Peyer's patch (tissue), 4 donors: ENCODE measurements around the gene CUL3. TPM values are rescaled to one million over a fixed set of nuclear protein-coding genes. Genes with fewer than 3 reads are reported as not detected.

Source experiments
- DNase-seq, 3 donors: peaks; one replicate each; pipeline ENCODE4 v3.0.0-alpha.2; 2017 to 2019
- H3K27ac ChIP-seq, 4 donors: fragments of 200-600 bp; sonication (generic); one replicate each; pipeline ENCODE4 v1.5.1; 2016 to 2019
- H3K27me3 ChIP-seq, 2 donors: fragments of 200-600 bp; sonication (generic); one replicate each; pipeline ENCODE4 v1.5.1; 2019
- H3K36me3 ChIP-seq, 3 donors: fragments of 200-600 bp; sonication (generic); one replicate each; pipeline ENCODE4 v1.5.1; 2016 to 2019
- H3K4me1 ChIP-seq, 4 donors: fragments of 200-600 bp; sonication (generic); one replicate each; pipeline ENCODE4 v1.5.1; 2016 to 2019
- H3K4me3 ChIP-seq, 4 donors: fragments of 200-600 bp; sonication (generic); 1 replicate in 3 of 4; 2 replicates in 1 of 4; pipeline ENCODE4 v1.5.1; 2016 to 2019; ENCODE audit warnings: mild to moderate bottlenecking in 1 of 4
- H3K9me3 ChIP-seq, 4 donors: fragments of 200-600 bp; sonication (generic); one replicate each; pipeline ENCODE4 v1.5.1; 2016 to 2019; ENCODE audit warnings: mild to moderate bottlenecking in 1 of 4
- CTCF ChIP-seq, 6 experiments: fragments of 450-650 bp in 4 of 6; fragments of 200-600 bp in 2 of 6; sonication (generic) in 1 of 6; IDR thresholded peaks; one replicate each; pipeline ENCODE4 v1.5.1; 2017 to 2019; ENCODE audit warnings: antibody characterized with exemption in 6 of 6, mild to moderate bottlenecking in 3 of 6, moderate library complexity in 1 of 6
- POLR2A ChIP-seq, 2 donors: fragments of 450-650 bp; IDR thresholded peaks; one replicate each; pipeline ENCODE4 v1.5.1; 2017; ENCODE audit warnings: antibody characterized with exemption in 2 of 2, mild to moderate bottlenecking in 2 of 2, moderate library complexity in 2 of 2
- total RNA-seq, 4 donors: library from RNA; depleted of rRNA; stranded (reverse); fragments of >200 nt; gene quantifications; one replicate each; pipeline ENCODE4 v1.1.0, GENCODE V29; 2016

CUL3 gene
- total RNA-seq, 4 donors from 2014 or later, result 40.5 to 96.6 (median 77.1) TPM

GRCh38 chr2:224429441-224429810 lies 155.7 kb downstream of the CUL3 start:
- Histone ChIP-seq H3K4me3 (no peak overlapping the region), H3K36me3 (no peaks in the 10 kb centered on the region), H3K27ac (no peak overlapping the region), H3K9me3 (no peaks in the 10 kb centered on the region), H3K4me1 (no peaks in the 10 kb centered on the region), H3K27me3 (no peaks in the 10 kb centered on the region)
- TF ChIP-seq CTCF (IDR thresholded peaks at IDR 0.05) (no peak), POLR2A (IDR thresholded peaks at IDR 0.05) (no peak)
- DNase-seq, result no peak

- H3K36me3 ChIP-seq, result no peaks in the 10 kb centered on the region
- no peak overlapping the region for H3K4me3 ChIP-seq
- no peak for DNase-seq
- no peaks in the 10 kb centered on the region for H3K4me1 ChIP-seq
- no peaks in the 10 kb centered on the region for H3K9me3 ChIP-seq
- TF ChIP-seq CTCF (IDR thresholded peaks at IDR 0.05) (no peak), POLR2A (IDR thresholded peaks at IDR 0.05) (no peak)
- no peaks in the 10 kb centered on the region for H3K27me3 ChIP-seq
- no peak overlapping the region for H3K27ac ChIP-seq
Measured at GRCh38 chr2:224428787-224429440, 156.2 kb downstream of the CUL3 start.

- TF ChIP-seq CTCF (IDR thresholded peaks at IDR 0.05) (no peak), POLR2A (IDR thresholded peaks at IDR 0.05) (no peak)
- Histone ChIP-seq H3K36me3 (no peaks in the 10 kb centered on the region), H3K27ac (no peak overlapping the region), H3K4me3 (peak overlapping the region in 1 of 4 donors; percentile 3), H3K4me1 (no peaks in the 10 kb centered on the region), H3K9me3 (no peaks in the 10 kb centered on the region), H3K27me3 (no peaks in the 10 kb centered on the region)
- DNase-seq, result no peak
Measured at GRCh38 chr2:224427471-224427870, 157.7 kb downstream of the CUL3 start.

- H3K36me3 ChIP-seq, result no peaks in the 10 kb centered on the region
- no peaks in the 10 kb centered on the region for H3K27me3 ChIP-seq
- TF ChIP-seq CTCF (IDR thresholded peaks at IDR 0.05) (no peak), POLR2A (IDR thresholded peaks at IDR 0.05) (no peak)
- H3K9me3 ChIP-seq, result no peaks in the 10 kb centered on the region
- no peak overlapping the region for H3K27ac ChIP-seq
- DNase-seq, result no peak
- no peak overlapping the region for H3K4me3 ChIP-seq
- no peaks in the 10 kb centered on the region for H3K4me1 ChIP-seq
Measured at GRCh38 chr2:224426656-224427055, 158.5 kb downstream of the CUL3 start.

- DNase-seq, result no peak
- Histone ChIP-seq H3K4me1 (no peaks in the 10 kb centered on the region), H3K27ac (no peak overlapping the region), H3K36me3 (no peaks in the 10 kb centered on the region), H3K27me3 (no peaks in the 10 kb centered on the region), H3K9me3 (no peaks in the 10 kb centered on the region), H3K4me3 (no peak overlapping the region)
- no peak for TF ChIP-seq POLR2A (IDR thresholded peaks at IDR 0.05)
- TF ChIP-seq CTCF (IDR thresholded peaks at IDR 0.05), result no peak
Measured at GRCh38 chr2:224421065-224421464, 164.1 kb downstream of the CUL3 start.

Other genes with a start within 250 kb of the CUL3 start
- 1 to 10 TPM in 2 of 4 donors, under 1 TPM in 1, not detected in 1; 0.94 to 5.8 (median 1.0) TPM for gene FAM124B, start 183.3 kb downstream of the CUL3 start, total RNA-seq
- gene CCDC195, start 131.0 kb upstream of the CUL3 start, total RNA-seq, result not detected